GM08714 (cell line): ENCODE measurements around the gene ZNF335.
"Not testable (repeated sequence)": the region's sequence is repeated elsewhere in the genome, so short reads cannot be mapped to it uniquely, and the experiment has no call there.

Experiments
- H3K4me3 ChIP-seq: fragments of 200-500 bp; sonication (Bioruptor generic); 2 replicates; pipeline ENCODE4 v1.5.1; 2014; ENCODE audit warnings: mild to moderate bottlenecking, low read length, inconsistent platforms
- ZNF274 ChIP-seq: IDR thresholded peaks from 2 replicates; pipeline ENCODE4 v1.6.1; 2012; ENCODE audit warnings: mild to moderate bottlenecking, low read depth, low read length

ZNF335 gene

GRCh38 chr20:46007671-46008070, 35.7 kb upstream of the ZNF335 start:
- no peak overlapping the region for H3K4me3 ChIP-seq
- TF ChIP-seq ZNF274: no peak

- no peak for TF ChIP-seq ZNF274
- H3K4me3 ChIP-seq: no peak overlapping the region
Observed at GRCh38 chr20:46006964-46007363, 35.0 kb upstream of the ZNF335 start.

DNA sequence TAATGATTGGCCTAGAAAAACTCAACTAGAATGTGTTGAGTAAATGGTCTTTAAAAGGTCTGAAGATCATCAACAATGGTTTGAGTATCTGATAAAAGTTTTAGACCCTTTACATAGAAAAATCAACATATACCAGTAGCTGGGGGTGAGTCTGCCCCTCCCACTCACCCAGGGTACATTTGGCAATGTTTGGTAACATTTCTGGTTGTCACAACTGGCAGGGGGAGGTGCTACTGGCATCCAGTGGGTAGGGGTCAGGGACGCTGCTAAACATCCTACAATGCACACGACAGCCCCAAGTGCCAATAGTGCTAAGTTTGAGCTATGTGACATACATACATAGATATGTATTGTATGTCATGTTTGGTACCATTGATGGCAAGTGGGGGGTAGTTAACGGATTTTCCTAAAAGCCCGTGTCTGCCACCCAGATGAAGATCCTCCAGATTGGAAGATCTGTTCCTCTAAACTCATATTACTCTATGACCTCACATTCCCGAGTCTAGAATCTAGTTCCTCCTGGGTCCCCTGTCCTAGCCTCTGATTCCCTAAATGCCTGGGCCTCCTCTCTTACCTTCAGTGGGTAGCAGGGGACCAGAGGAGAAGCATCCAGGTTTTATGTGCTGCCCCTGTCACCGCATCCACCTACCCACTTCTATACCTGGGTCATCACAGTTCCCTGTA, 34.2 kb upstream of the ZNF335 start:
- H3K4me3 ChIP-seq: no peak overlapping the region
- TF ChIP-seq ZNF274: no peak

- TF ChIP-seq ZNF274: no peak
Observed at GRCh38 chr20:46004889-46005473, 33.0 kb upstream of the ZNF335 start.

GRCh38 chr20:46004187-46004586, 32.2 kb upstream of the ZNF335 start:
- no peak overlapping the region for H3K4me3 ChIP-seq
- no peak for TF ChIP-seq ZNF274

More at GRCh38 chr20:46004889-46005473, 33.0 kb upstream of the ZNF335 start:
- H3K4me3 ChIP-seq: no peak overlapping the region; the same call in 1 of the 2 replicates

DNA sequence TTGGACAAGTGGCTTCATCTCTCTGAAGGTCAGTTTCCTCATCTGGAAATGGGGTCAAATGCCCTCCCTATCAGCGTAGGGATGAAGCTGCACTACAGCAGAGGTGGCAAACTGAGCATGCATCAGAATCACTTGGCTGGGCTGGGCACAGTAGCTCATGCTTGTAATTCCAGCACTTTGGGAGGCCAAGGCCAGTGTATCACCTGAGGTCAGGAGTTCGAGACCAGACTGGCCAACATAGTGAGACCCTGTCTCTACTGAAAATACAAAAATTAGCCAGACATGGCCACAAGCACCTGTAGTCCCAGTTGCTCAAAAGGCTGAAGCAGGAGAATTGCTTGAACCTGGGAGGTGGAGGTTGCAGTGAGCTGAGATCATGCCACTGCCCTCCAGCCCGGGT, 30.0 kb upstream of the ZNF335 start:
- no peak for TF ChIP-seq ZNF274
- no peak overlapping the region for H3K4me3 ChIP-seq

GRCh38 chr20:46001498-46001897, 29.5 kb upstream of the ZNF335 start:
- no peak for TF ChIP-seq ZNF274
- no peak overlapping the region for H3K4me3 ChIP-seq

DNA sequence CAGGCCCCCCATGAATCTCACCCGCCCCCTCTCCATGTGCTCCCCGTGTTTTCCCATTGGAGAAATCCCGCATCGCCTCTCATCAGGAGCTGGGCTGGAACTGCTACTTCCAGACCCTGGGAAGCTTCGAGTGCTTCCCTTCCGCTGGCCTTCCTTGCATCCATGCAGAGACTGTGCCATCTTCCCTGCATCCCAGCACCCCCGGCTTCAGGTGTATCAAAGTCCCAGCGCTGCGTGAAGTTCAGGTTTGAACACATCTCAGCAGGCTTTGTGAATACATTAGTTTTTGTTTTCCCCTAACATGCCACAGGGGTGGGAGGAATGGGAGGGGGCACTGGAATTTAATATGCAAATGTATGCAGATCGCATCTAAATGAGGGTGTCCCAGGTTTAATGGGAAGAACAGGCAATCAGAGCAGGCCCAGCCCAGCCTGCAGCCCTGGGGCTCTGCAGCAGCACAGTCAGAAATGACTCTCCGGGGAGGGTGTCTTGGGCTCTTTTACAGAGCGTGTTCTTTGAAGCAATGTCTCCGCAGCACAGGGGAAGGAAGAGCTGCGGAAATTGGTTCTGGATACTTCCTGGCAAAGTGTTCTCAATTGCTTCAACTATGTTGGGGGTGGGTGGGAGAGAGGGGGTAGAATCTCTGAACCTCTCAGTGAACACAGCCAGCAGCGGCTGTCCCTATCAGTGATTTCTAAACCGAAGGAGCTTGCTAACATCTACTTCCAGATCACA, 28.4 kb upstream of the ZNF335 start:
- no peak overlapping the region for H3K4me3 ChIP-seq
- no peak for TF ChIP-seq ZNF274

- no peak for TF ChIP-seq ZNF274
- no peak overlapping the region for H3K4me3 ChIP-seq
Observed at GRCh38 chr20:45999557-46000261, 27.7 kb upstream of the ZNF335 start.

GRCh38 chr20:45998761-45999160, 26.8 kb upstream of the ZNF335 start:
- no peak for TF ChIP-seq ZNF274
- H3K4me3 ChIP-seq: no peak overlapping the region

DNA sequence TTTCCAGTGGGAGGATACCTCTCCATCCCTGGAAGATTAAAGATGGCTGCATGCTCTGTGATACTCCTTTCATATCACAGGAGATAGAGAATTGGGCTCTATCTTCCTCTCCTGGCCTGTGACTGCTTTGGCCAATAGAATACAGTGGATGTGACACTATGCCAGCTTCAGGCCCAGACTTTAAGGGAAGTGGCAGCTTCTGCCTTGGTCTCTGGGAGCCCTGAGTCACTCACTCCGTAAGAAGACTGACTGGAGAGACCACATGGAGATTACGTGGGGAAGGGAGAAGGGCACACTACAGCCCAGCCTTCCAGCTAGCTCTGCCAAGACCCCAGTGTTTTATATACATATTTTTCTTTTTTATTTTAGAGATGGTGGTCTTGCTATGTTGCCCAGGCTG, 26.3 kb upstream of the ZNF335 start:
- no peak overlapping the region for H3K4me3 ChIP-seq
- TF ChIP-seq ZNF274: no peak

GRCh38 chr20:45997187-45997586, 25.2 kb upstream of the ZNF335 start:
- no peak overlapping the region for H3K4me3 ChIP-seq
- no peak for TF ChIP-seq ZNF274

DNA sequence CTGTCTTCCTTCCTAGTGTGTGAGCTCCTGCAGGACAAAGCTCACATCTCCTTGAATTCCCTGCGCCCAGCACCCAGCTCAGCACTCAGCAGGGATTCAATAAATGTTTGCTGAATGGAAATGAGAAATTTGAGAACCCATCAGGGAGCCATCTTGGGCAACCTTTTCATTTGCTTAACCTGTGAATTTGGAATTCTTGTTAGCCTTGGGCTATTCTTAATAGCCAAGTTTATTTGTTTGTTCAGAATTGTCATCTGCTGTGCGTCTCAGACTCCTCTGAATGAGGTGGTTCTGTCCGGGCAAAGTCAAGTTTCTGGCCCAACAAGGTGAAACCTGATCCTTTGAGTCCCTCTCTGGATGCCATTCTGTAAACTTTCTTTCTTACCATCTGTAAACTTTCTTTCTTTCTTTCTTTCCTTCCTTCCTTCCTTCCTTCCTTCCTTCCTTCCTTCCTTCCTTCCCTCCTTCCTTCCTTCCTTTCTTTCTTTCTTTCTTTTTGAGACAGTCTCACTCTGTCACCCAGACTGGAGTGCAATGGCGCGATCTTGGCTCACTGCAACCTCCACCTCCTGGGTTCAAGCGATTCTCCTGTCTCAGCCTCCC, 23.6 kb upstream of the ZNF335 start:
- not testable (repeated sequence) for H3K4me3 ChIP-seq
